Esophagus squamous epithelium (tissue), 4 donors: Measurements from ENCODE around the gene IMMP2L.

Source experiments
- POLR2A ChIP-seq, 4 donors: fragments of 450-650 bp; IDR thresholded peaks; one replicate each; pipeline ENCODE4 v1.6.1; 2017; ENCODE audit warnings: antibody characterized with exemption in 4 of 4, mild to moderate bottlenecking in 4 of 4, moderate library complexity in 3 of 4
- TF ChIP-seq, protein P1 (sequence below), 6 experiments: fragments of 450-650 bp in 4 of 6; fragments of 200-600 bp in 2 of 6; sonication (generic) in 2 of 6; IDR thresholded peaks; one replicate each; pipeline ENCODE4 v1.5.1; 2016 to 2019; ENCODE audit warnings: antibody characterized with exemption in 6 of 6, mild to moderate bottlenecking in 4 of 6, moderate library complexity in 4 of 6

DNA sequence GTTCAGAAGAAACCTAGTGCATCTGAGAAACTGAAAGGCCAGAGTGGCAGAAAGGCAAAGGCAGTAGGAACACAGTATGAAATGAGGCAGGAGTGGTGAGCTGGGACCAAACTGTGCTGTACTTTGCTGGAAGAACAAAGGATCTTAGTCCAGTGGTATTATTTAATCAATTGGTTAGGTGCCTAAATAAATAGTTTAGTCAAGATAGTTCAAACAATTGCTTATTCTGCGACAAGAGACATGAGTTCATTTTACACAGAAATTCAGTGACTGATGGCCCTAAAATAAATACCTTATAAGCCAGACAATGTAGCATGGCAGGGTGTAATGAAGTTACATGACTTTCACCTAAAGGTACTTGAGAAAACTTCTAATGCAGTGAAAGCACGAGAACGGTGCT lies 653.2 kb downstream of the IMMP2L start:
- TF ChIP-seq, protein P1, sequence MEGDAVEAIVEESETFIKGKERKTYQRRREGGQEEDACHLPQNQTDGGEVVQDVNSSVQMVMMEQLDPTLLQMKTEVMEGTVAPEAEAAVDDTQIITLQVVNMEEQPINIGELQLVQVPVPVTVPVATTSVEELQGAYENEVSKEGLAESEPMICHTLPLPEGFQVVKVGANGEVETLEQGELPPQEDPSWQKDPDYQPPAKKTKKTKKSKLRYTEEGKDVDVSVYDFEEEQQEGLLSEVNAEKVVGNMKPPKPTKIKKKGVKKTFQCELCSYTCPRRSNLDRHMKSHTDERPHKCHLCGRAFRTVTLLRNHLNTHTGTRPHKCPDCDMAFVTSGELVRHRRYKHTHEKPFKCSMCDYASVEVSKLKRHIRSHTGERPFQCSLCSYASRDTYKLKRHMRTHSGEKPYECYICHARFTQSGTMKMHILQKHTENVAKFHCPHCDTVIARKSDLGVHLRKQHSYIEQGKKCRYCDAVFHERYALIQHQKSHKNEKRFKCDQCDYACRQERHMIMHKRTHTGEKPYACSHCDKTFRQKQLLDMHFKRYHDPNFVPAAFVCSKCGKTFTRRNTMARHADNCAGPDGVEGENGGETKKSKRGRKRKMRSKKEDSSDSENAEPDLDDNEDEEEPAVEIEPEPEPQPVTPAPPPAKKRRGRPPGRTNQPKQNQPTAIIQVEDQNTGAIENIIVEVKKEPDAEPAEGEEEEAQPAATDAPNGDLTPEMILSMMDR (IDR thresholded peaks at IDR 0.05), result no peak
- no peak for TF ChIP-seq POLR2A (IDR thresholded peaks at IDR 0.05)
